HG03280 (cell line): ENCODE data around the gene MAPRE3.
A peak's percentile ranks its signal among the peaks of the same experiment; 100 is the strongest.

Experiments used
- ATAC-seq: cut with Tn5 transposase; IDR thresholded peaks from one replicate; pipeline ENCODE4 v1.9.1; 2021; ENCODE audit warnings: mild to moderate bottlenecking, moderate library complexity; ENCODE audit not compliant: unreplicated experiment

Gene MAPRE3

DNA sequence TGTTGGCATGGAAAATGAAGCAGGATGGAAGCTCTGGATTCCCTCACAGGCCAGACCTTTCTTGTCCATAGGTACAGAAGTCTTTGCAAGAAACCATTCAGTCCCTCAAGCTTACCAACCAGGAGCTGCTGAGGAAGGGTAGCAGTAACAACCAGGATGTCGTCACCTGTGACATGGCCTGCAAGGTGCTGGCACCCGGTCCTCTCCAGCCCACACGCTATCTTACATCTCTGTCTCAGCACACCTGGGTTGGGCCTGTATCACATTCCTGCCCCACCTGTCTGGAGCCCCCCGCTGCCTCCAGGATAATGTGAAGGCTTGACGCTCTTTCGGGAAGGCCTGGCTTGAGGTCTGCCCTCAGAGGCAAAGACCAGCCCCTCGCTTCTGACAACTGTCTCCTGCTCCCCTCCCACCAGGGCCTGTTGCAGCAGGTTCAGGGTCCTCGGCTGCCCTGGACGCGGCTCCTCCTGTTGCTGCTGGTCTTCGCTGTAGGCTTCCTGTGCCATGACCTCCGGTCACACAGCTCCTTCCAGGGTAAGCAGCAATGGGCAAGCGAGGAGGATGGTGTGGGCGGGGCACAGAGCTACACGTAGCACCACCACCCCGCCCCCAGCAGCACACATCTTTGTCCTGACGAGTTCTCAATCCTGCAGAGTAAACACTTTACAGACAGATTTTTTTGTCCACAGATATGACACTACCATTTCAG, 68.3 kb downstream of the MAPRE3 start:
- no peak for ATAC-seq

DNA sequence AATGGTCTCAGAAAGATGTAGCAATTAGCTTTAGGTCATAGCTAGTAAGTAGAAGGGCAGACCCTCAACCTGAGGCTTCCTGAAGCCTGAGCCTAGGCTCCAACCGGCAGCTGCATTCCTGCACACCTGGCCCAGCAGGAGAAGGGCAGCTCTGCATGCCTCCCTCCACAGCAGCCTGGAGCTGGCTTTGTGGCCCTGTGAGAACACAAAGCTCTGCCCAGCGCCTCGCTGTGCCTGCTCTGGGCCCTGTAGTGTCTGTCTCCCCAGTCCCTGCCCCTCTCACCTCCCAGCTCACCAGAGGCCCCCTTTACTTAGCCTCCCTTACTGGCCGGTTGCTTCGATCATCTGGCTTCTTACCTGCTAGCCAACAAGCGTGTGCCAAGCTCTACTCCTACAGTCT, 69.0 kb downstream of the MAPRE3 start:
- no peak for ATAC-seq

DNA sequence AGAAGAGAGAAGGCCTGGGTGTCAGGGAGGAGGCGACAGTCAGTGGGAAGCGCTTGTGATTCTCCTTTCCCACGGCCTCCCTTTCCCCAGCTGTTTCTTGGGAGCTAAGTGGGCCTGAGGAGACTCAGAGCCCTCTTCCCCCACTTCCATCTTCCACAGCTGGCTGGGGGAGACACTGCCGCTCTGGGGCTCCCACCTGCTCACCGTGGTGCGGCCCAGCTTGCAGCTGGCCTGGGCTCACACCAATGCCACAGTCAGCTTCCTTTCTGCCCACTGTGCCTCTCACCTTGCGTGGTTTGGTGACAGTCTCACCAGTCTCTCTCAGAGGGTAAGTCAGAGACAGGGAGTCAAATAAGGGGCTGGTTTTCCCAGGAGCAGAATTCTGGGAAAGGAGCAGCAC, 69.4 kb downstream of the MAPRE3 start:
- no peak for ATAC-seq

DNA sequence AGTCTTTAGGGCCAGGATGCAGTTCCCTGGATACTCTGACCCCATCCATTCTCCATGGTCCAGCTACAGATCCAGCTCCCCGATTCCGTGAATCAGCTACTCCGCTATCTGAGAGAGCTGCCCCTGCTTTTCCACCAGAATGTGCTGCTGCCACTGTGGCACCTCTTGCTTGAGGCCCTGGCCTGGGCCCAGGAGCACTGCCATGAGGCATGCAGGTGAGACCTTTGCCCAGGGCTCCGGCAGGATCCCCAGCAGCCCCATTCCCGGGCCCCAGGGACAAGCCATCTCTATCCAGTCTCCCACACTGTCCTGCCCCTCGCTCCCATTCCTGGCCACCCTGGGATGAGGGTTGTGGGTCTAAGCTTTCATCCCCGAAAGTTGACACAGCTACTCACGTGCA, 69.8 kb downstream of the MAPRE3 start:
- no peak for ATAC-seq

GRCh38 chr2:27041752-27042151, 71.3 kb downstream of the MAPRE3 start:
- no peak for ATAC-seq

DNA sequence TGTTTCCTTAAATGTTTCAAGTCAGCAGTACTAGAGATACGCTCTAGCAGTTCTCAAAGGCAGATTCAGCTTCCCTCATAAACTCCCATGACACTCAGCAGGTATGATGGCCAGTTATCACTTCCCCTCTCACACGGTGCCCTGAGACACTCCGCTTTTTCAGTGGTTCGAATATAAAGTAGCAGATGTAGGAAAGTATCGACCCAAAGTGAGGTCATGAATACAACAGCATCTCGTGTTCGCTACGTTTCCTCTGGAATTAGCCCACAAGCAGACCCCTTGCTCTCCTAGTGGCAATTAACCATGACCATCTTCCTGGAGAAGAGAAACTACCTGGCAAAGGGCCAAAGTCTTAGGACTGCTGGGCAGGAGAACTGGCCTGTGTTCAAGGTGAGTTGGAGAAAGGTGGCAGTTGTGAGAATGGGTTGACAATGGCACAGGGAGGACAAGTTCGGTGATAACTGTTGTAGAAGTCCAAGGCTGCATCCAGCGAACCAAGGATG, 71.8 kb downstream of the MAPRE3 start:
- no peak for ATAC-seq

DNA sequence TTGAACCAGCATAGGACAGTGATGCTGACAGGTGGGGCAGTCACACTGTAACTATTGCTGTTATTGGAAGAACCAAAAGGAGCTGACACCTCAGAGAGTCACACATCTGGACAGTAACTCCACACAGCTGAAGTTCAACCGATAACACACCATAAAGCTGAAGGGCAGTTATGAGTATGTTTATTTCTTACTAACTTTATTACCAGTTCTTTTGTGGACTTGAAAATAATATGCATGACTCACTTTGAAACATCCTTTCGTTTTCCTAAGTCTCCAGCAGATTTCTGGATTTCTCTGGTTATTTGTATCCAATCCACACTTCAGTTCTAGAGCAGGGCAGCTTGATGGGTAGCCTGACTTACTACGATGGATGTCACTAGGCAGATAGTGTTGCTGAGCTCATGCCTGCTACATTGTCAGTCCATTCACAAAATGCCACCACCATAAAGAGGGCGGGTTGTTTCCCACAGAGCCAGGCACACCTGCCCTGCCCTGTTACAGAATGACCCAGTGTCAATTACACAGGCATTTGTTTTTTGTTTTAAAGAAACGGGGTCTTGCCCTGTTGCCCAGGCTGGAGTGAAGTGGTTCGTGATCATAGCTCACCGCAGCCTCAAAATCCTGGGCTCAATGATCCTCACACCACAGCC, 72.7 kb downstream of the MAPRE3 start:
- no peak for ATAC-seq

GRCh38 chr2:27049422-27050280, 79.2 kb downstream of the MAPRE3 start:
- peak; percentile 13 for ATAC-seq

GRCh38 chr2:27050281-27050995, 80.0 kb downstream of the MAPRE3 start:
- ATAC-seq: peak; percentile 47

DNA sequence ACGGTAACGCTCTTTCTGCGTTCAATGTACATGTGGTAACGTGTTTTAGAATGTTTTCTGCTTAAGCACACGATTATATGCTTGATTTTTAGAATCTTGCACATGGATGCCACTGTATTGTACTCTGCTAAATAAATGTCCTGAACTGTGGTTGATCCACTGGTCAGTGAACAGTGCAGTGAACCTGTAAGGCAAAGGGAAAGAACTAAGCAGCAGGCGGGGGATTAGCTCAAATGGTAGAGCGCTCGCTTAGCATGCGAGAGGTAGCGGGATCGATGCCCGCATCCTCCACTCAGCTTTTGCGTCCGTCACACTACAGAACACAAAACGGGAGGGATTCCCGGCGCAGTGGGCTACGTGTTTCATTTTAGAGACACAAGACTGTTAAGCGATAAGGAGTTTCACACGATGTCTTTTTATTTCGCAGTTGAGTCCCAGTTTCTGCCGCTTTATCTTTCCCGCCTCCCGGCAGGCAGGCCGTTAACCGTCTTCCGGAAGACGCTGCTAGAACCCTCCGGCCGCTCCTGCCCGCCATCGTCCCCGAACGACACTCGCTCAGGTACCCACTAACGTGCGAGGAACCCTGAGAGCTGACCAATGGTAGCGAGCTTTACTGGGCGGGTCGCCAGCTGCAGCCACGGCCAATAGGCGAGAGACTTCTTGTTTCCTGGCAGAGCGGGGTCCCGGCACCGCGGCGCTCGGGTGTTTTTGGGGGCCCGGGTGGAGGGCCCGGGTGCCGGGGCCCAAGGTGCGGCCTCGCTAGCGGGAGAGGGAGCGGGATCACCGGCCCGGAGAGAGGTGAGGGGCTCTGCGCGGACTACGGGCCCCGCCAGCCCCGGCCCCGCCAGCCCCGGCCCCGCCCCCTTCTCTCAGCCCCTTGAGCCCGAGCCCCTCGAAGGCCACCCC, 80.8 kb downstream of the MAPRE3 start, which contains the start of gene AGBL5:
Gene AGBL5 (plus strand): TSS at position 673 of the 906 bp plus-strand sequence. CDS start 1,291 bp downstream, outside the sequence.
- ATAC-seq: peak; percentile 72

- no peak for ATAC-seq
Observed at GRCh38 chr2:27051902-27052645, 81.6 kb downstream of the MAPRE3 start.

DNA sequence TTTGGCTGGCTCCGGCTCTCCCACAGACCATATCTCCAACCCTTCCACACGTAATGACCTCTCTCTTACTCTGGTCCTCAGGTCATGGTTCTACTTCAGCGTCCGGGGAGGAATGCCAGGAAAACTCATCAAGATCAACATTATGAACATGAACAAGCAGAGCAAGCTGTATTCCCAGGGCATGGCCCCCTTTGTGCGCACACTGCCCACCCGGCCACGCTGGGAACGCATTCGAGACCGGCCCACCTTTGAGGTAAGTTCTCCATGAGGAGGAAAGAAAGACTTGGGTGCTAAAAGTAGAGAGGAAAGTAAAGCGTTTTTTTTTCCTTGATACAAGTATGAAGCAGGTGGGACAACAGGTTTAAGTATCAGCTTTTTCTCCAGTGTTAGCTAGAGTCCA, 82.9 kb downstream of the MAPRE3 start:
- ATAC-seq: no peak

DNA sequence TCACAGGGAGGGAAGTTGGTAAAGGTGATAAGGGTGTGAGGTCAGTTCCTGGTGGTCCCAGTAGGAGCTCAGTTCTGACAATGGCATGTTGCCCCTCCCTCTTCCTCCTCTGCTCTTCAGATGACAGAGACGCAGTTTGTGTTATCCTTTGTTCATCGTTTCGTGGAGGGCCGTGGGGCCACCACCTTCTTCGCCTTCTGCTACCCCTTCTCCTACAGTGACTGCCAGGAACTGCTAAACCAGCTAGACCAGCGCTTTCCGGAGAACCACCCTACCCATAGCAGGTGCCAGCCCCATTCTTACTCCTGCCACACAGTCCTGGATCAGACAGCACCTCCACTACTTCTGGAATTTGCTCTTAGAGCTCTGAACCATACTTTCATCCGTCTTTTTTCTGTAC, 83.3 kb downstream of the MAPRE3 start:
- no peak for ATAC-seq

GRCh38 chr2:27054721-27055120, 84.3 kb downstream of the MAPRE3 start:
- no peak for ATAC-seq

GRCh38 chr2:27057184-27057583, 86.7 kb downstream of the MAPRE3 start:
- no peak for ATAC-seq

GRCh38 chr2:27058210-27058609, 87.8 kb downstream of the MAPRE3 start:
- no peak for ATAC-seq

DNA sequence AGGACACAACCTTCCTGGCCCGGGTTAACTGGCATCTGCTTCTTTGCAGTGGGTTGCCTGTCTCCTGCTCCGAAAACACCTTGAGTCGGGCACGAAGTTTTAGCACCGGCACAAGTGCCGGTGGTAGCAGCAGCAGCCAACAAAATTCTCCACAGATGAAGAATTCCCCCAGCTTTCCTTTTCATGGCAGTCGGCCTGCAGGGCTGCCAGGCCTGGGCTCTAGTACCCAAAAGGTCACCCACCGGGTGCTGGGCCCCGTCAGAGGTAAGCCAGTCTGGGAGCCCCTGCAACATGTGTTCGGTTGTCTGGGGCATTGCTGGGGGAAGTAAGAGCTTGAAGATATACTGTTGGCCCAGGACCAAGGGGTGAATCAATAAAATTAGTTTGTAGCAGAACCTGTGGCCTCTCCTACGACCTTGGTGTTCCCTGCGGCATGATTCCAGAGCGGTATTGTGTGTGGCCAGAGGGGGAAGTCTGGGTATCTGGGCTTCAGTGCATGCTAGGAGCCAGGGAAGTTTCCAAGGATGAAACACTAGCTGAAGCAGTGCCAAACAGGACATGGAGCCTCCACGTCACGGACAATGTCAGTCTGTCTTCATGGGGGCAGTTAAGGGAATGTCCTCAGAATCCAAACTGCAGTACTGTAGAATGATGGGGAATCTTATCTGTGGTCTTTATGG, 88.8 kb downstream of the MAPRE3 start:
- no peak for ATAC-seq

DNA sequence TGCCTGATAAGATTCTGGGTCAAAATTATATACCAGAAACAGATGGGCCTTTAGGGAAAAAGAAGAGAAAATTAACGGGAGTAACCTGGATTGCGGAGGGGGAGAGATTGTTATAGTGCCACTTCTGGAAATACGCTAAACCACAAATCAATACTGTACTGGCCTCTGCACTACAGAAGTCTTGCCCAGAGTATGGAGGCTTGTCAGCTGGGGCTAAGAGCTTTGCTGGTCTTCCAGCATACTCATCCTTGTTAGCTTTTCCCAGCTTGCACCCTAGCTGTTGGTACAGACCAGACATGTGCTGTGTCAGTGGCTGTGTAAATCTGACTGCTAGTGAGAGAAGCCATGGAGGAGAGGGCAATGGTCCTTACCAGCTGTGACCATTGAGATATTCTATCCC, 89.9 kb downstream of the MAPRE3 start:
- no peak for ATAC-seq

DNA sequence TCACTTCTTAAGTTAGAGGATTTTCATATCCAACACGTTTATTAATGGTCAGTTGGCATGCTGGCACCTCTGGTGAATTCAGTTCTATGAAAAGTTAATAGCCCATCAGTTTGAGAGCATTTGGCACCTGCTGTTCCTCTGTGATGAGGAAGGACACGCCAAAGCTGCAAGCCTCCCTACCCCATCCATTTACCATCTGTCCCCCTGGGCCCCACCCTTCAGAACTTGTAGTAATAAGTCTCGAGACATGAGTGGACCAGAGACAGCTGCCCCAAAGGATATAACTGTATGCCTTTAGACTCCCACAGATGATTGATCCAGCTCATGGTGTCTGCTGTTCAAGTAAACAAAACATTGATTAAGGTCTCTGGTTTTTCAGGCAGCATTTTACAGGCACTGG, 94.7 kb downstream of the MAPRE3 start:
- no peak for ATAC-seq
